ENCODE results near the gene CPNE9. TPM values are rescaled to one million over a fixed set of nuclear protein-coding genes. Genes with fewer than 3 reads are reported as not detected.

The CPNE9 gene
- total and polyA plus RNA-seq, 2 of the 13 experiments (the other 11 are each of a cell fraction or from before 2014, with no cell fraction given) = 0.20 TPM; not detected in 1

DNA sequence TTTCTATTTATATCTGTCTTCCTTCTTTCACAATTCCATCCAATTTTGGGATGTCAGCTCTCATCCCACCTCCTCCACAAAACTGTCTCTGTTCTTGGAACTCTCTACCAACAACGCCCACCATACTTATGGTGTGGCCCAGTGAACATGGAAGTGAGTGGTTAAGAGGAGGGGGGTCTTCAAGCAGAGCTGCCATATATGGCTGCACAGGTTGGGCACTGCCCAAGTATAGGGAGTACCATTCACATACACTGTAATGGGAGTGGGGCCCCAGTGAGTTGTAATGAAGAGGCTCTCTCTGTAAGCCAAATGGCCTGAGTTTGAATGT, 74.0 kb downstream of the CPNE9 start:
- 59% methylated on average over 1 of the region's 1 CpG for WGBS (ENCODE audit: low lambda C conversion rate)
- Histone ChIP-seq H3K4me3 (replicated peaks in 1 of 3; ENCODE audit: insufficient read depth in 1 of 3, low read depth in 2 of 3, low read length in 3 of 3) (no peak overlapping the region), H3K4me2 (ENCODE audit: low read depth, low read length) (no peak overlapping the region), H3K36me3 (replicated peaks in 1 of 2; ENCODE audit: control insufficient read depth in 1 of 2, insufficient read depth in 2 of 2, low read length in 2 of 2) (peaks cover 10 to 18% of the 10 kb centered on the region in 2 experiments), H3K4me1 (ENCODE audit: insufficient read depth, low read length) (peaks cover 15% of the 10 kb centered on the region), H4K20me1 (ENCODE audit: insufficient read depth, low read length) (no peaks in the 10 kb centered on the region), H2AFZ (ENCODE audit: low read length) (no peak overlapping the region), H3K27me3 (ENCODE audit: control insufficient read depth in 1 of 2, insufficient read depth in 2 of 2, low read length in 2 of 2) (no peaks in the 10 kb centered on the region), H3K9me3 (ENCODE audit: low read length) (no peaks in the 10 kb centered on the region), H3K9ac (ENCODE audit: insufficient read depth, low read depth, low read length) (no peak overlapping the region), H3K79me2 (ENCODE audit: insufficient read depth, low read length) (no peaks in the 10 kb centered on the region), H3K27ac (ENCODE audit: extremely low read length, insufficient read depth, low read length) (no peak overlapping the region)
- in situ Hi-C loops (cut with HindIII; ENCODE audit: extremely low pct_ligation_motif_present, low pct_unique_long_range_greater_than_20kb) = no loop called here
- POLR2A ChIA-PET = interaction anchor here (1.3 kb wide), 1 partner anchor 28 kb away, joined by 4 read pairs; the partner anchor contains the start of gene OGG1
- ATAC-seq (no peak), DNase-seq (ENCODE audit: low spot score) (no peak), FAIRE-seq (no peak)
- TF ChIP-seq RAD21 (CRISPR knock-in tag; IDR thresholded peaks at IDR 0.05) = no peak
- no peak for TF ChIP-seq ZNF556 (CRISPR knock-in tag; IDR thresholded peaks at IDR 0.05; ENCODE audit: borderline replicate concordance)
- CTCF ChIA-PET (ENCODE audit: low intra/inter-chr PET ratio, low total read pairs) = no interaction called here
- intact Hi-C loops (cut with micrococcal nuclease; ENCODE audit: unreplicated experiment) = no loop called here
- BruUV-seq (replicated peaks) = no TSS peak

DNA sequence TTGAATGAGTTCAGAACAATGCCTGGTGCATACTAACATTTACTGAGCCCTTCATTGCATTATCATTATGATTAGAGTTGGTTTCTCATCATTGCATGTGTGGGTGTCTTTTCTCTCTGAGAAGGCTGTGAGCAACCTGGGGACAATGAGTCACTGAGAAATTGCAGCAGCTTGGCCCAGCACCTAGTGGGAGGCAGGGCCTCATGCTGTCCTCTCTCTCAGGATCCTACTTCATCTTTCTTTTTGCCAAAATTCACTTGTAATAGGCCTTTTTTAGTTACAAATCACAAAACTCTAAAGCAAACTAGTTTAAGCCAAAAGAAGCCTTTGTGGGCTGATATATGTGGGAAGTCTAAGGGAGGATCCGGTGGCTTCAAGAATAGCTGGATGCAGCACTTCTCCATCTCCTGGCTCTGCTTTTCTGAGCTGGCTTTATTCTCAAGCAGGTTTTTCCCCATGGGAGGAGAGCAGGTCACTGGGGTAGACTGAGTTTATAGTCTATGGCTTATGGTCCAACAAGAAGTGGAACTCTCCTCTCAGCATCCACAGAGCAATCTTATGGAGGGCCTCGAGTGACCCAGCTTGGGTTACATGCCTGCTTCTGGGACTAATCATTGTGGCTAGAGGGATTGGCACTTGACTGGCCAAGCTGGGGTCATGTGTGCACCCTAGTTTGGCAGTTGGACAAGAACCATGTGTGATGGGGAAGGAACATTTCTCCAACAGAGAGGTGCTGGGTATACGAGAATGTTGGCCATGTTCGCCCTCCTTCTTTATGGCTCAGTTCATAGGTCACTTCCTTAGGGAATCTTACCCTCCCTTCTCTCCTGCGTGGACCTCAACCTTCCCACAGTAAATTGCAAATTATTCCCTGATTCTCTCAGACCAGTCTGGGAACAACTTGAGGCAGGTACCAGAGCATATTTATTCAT, 74.8 kb downstream of the CPNE9 start:
- in situ Hi-C loops (cut with HindIII; ENCODE audit: extremely low pct_ligation_motif_present, low pct_unique_long_range_greater_than_20kb) = no loop called here
- ChIA-PET POLR2A (interaction anchor here (1.3 kb wide), 1 partner anchor 29 kb away, joined by 4 read pairs; the partner anchor contains the start of gene OGG1), CTCF (ENCODE audit: low intra/inter-chr PET ratio, low total read pairs) (no interaction called here)
- peaks cover 10 to 22% of the 10 kb centered on the region in 2 experiments for H3K36me3 ChIP-seq (replicated peaks in 1 of 2; ENCODE audit: control insufficient read depth in 1 of 2, insufficient read depth in 2 of 2, low read length in 2 of 2)
- H3K27ac ChIP-seq (ENCODE audit: extremely low read length, insufficient read depth, low read length) = no peak overlapping the region
- no peaks in the 10 kb centered on the region for H3K27me3 ChIP-seq (ENCODE audit: control insufficient read depth in 1 of 2, insufficient read depth in 2 of 2, low read length in 2 of 2)
- no peaks in the 10 kb centered on the region for H3K9me3 ChIP-seq (ENCODE audit: low read length)
- no peak overlapping the region for H3K9ac ChIP-seq (ENCODE audit: insufficient read depth, low read depth, low read length)
- no peak overlapping the region for H3K4me2 ChIP-seq (ENCODE audit: low read depth, low read length)
- ATAC-seq (no peak; the same call in 2 of the 3 replicates), FAIRE-seq (no peak), DNase-seq (ENCODE audit: low spot score) (no peak)
- no TSS peak for BruUV-seq (replicated peaks)
- intact Hi-C loops (cut with micrococcal nuclease; ENCODE audit: unreplicated experiment) = no loop called here
- no peaks in the 10 kb centered on the region for H4K20me1 ChIP-seq (ENCODE audit: insufficient read depth, low read length)
- WGBS (ENCODE audit: low lambda C conversion rate) = 91% methylated on average over 5 of the region's 5 CpGs
- no peak overlapping the region for H2AFZ ChIP-seq (ENCODE audit: low read length)
- no peaks in the 10 kb centered on the region for H3K79me2 ChIP-seq (ENCODE audit: insufficient read depth, low read length)
- H3K4me3 ChIP-seq (replicated peaks in 1 of 3; ENCODE audit: insufficient read depth in 1 of 3, low read depth in 2 of 3, low read length in 3 of 3) = no peak overlapping the region
- H3K4me1 ChIP-seq (ENCODE audit: insufficient read depth, low read length) = peaks cover 16% of the 10 kb centered on the region
- TF ChIP-seq ZMYM4 (CRISPR knock-in tag; IDR thresholded peaks at IDR 0.05) = no peak
- TF ChIP-seq ZNF577 (CRISPR knock-in tag; IDR thresholded peaks at IDR 0.05; ENCODE audit: borderline replicate concordance, low read depth) = no peak
- TF ChIP-seq MIER3 (CRISPR knock-in tag; IDR thresholded peaks at IDR 0.05; ENCODE audit: borderline replicate concordance) = no peak
- TF ChIP-seq, protein P1, sequence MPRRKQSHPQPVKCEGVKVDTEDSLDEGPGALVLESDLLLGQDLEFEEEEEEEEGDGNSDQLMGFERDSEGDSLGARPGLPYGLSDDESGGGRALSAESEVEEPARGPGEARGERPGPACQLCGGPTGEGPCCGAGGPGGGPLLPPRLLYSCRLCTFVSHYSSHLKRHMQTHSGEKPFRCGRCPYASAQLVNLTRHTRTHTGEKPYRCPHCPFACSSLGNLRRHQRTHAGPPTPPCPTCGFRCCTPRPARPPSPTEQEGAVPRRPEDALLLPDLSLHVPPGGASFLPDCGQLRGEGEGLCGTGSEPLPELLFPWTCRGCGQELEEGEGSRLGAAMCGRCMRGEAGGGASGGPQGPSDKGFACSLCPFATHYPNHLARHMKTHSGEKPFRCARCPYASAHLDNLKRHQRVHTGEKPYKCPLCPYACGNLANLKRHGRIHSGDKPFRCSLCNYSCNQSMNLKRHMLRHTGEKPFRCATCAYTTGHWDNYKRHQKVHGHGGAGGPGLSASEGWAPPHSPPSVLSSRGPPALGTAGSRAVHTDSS (CRISPR knock-in tag; conservative IDR thresholded peaks at IDR 0.05) = no peak
- no peak for TF ChIP-seq SMC3 (IDR thresholded peaks at IDR 0.05; ENCODE audit: low read length)
- TF ChIP-seq ATAD3A (CRISPR knock-in tag; IDR thresholded peaks at IDR 0.05) = no peak
- TF ChIP-seq, protein P2, sequence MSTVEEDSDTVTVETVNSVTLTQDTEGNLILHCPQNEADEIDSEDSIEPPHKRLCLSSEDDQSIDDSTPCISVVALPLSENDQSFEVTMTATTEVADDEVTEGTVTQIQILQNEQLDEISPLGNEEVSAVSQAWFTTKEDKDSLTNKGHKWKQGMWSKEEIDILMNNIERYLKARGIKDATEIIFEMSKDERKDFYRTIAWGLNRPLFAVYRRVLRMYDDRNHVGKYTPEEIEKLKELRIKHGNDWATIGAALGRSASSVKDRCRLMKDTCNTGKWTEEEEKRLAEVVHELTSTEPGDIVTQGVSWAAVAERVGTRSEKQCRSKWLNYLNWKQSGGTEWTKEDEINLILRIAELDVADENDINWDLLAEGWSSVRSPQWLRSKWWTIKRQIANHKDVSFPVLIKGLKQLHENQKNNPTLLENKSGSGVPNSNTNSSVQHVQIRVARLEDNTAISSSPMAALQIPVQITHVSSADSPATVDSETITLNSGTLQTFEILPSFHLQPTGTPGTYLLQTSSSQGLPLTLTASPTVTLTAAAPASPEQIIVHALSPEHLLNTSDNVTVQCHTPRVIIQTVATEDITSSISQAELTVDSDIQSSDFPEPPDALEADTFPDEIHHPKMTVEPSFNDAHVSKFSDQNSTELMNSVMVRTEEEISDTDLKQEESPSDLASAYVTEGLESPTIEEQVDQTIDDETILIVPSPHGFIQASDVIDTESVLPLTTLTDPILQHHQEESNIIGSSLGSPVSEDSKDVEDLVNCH (CRISPR knock-in tag; IDR thresholded peaks at IDR 0.05) = no peak
- no peak for TF ChIP-seq ZNF253 (CRISPR knock-in tag; IDR thresholded peaks at IDR 0.05; ENCODE audit: borderline replicate concordance)
- TF ChIP-seq, protein P3, sequence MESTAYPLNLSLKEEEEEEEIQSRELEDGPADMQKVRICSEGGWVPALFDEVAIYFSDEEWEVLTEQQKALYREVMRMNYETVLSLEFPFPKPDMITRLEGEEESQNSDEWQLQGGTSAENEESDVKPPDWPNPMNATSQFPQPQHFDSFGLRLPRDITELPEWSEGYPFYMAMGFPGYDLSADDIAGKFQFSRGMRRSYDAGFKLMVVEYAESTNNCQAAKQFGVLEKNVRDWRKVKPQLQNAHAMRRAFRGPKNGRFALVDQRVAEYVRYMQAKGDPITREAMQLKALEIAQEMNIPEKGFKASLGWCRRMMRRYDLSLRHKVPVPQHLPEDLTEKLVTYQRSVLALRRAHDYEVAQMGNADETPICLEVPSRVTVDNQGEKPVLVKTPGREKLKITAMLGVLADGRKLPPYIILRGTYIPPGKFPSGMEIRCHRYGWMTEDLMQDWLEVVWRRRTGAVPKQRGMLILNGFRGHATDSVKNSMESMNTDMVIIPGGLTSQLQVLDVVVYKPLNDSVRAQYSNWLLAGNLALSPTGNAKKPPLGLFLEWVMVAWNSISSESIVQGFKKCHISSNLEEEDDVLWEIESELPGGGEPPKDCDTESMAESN (CRISPR knock-in tag; conservative IDR thresholded peaks at IDR 0.05) = no peak

Measured in HepG2 (cell line).